Stromal cell of bone marrow (primary cell): ENCODE measurements around the gene NME2.
"Not testable (repeated sequence)": the region's sequence is repeated elsewhere in the genome, so short reads cannot be mapped to it uniquely, and the experiment has no call there.

Experiments used
- DNase-seq: peaks from one replicate; pipeline ENCODE4 v3.0.0-alpha.2; 2012; ENCODE audit warnings: low read depth

The NME2 gene

GRCh38 chr17:51153210-51154072 is 12.8 kb upstream of the NME2 start, which contains the start of gene NME1:
NME1 (plus strand) TSS chr17:51153559; CDS start chr17:51155655, 2,096 bp downstream.
- DNase-seq: peak; percentile 99

- DNase-seq: no peak
These were observed 12.0 kb upstream of the NME2 start for GRCh38 chr17:51154176-51154575.

- DNase-seq: no peak
These were observed 10.8 kb upstream of the NME2 start for GRCh38 chr17:51155416-51155815.

- DNase-seq: no peak
These were observed 6.6 kb upstream of the NME2 start for GRCh38 chr17:51159604-51160003.

GRCh38 chr17:51161541-51161940 is 4.7 kb upstream of the NME2 start:
- no peak for DNase-seq

GRCh38 chr17:51164911-51165679 is 1.1 kb upstream of the NME2 start:
- DNase-seq: no peak

GRCh38 chr17:51165680-51166197 is 472 bp upstream of the NME2 start:
- no peak for DNase-seq

- no peak for DNase-seq
These were observed 1.0 kb downstream of the NME2 start for GRCh38 chr17:51166987-51167931.

- DNase-seq: no peak
These were observed 3.1 kb downstream of the NME2 start for GRCh38 chr17:51169340-51169739.

- DNase-seq: no peak
These were observed 4.5 kb downstream of the NME2 start for GRCh38 chr17:51170736-51171135.

GRCh38 chr17:51172030-51172429 is 5.8 kb downstream of the NME2 start:
- not testable (repeated sequence) for DNase-seq

GRCh38 chr17:51180486-51180885 is 14.3 kb downstream of the NME2 start:
- no peak for DNase-seq

- DNase-seq: no peak
These were observed 17.9 kb downstream of the NME2 start for GRCh38 chr17:51184124-51184523.

- no peak for DNase-seq
These were observed 19.6 kb downstream of the NME2 start for GRCh38 chr17:51185763-51186332.

- DNase-seq: no peak
These were observed 22.1 kb downstream of the NME2 start for GRCh38 chr17:51188271-51188833.

- no peak for DNase-seq
These were observed 23.0 kb downstream of the NME2 start for GRCh38 chr17:51189162-51189561.

- no peak for DNase-seq
These were observed 23.4 kb downstream of the NME2 start for GRCh38 chr17:51189628-51190027.

- DNase-seq: no peak
These were observed 25.7 kb downstream of the NME2 start for GRCh38 chr17:51191895-51192294.

- no peak for DNase-seq
These were observed 31.5 kb downstream of the NME2 start for GRCh38 chr17:51197754-51198153.

GRCh38 chr17:51200295-51200694 is 34.1 kb downstream of the NME2 start:
- DNase-seq: no peak

GRCh38 chr17:51200846-51201245 is 34.6 kb downstream of the NME2 start:
- no peak for DNase-seq
